Fibroblast of pulmonary artery (primary cell): Measurements from ENCODE around the gene MAS1L.

Experiments used
- DNase-seq: peaks from one replicate; pipeline ENCODE4 v3.0.0-alpha.2; 2010; ENCODE audit warnings: low read depth
- H3K4me3 ChIP-seq: replicated peaks from 2 replicates; pipeline ENCODE4 v1.5.1; 2011; ENCODE audit warnings: low read depth, mild to moderate bottlenecking, control low read depth, low read length, moderate library complexity
- CTCF ChIP-seq: IDR thresholded peaks from 2 replicates; pipeline ENCODE4 v1.5.1; 2011; ENCODE audit warnings: mild to moderate bottlenecking, control low read depth, low read length, inconsistent platforms; ENCODE audit errors: missing control alignments

MAS1L gene

GRCh38 chr6:29505808-29506207 is 18.1 kb upstream of the MAS1L start:
- no peak overlapping the region for H3K4me3 ChIP-seq
- DNase-seq, result no peak
- TF ChIP-seq CTCF, result no peak

DNA sequence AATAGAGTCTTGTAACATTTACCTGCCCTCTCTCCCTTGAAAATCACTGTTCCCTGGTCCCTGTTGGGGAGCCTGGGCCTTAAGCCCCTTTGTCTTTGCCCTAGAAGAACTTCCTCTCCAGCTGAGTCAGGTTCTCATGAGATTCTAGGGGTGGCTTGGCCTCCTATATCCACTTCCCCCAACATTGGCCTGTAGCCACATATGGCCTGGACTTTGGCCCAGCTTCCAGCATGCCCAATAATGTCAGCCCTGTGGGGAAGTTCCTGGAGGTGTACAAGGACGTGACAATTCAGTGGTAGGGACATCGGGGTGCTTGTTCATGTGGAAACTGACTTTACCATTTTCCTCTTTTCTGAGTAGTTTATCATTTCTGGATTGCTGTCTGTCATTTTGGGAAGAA is 17.2 kb upstream of the MAS1L start:
- TF ChIP-seq CTCF, result no peak
- H3K4me3 ChIP-seq, result no peak overlapping the region
- no peak for DNase-seq

- peak; percentile 2 for DNase-seq
- no peak overlapping the region for H3K4me3 ChIP-seq
- no peak for TF ChIP-seq CTCF
These were observed 14.8 kb upstream of the MAS1L start for GRCh38 chr6:29502597-29502996.

- no peak for DNase-seq
- TF ChIP-seq CTCF, result no peak
- no peak overlapping the region for H3K4me3 ChIP-seq
These were observed 14.4 kb upstream of the MAS1L start for GRCh38 chr6:29502181-29502580.

DNA sequence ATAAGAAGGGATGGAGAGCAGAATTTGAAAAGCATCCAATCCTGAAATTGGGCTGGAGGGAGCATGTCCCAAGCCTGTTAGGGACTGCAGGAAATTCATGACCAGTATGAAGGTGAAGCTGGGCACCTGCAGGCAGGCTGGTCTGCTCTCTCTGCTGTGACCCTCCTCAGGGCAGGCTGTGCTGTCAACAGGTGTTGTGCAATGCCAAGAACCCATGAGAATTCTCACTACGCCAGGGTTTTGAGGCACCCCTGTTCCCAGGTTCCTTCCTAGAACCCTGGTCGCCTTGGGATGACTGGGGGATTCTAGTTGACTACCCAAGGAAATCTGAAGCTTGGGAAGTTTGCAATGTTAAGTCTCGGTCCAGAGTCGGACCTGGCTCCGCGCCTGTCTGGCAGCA is 13.3 kb upstream of the MAS1L start:
- TF ChIP-seq CTCF, result no peak
- no peak overlapping the region for H3K4me3 ChIP-seq
- no peak for DNase-seq

DNA sequence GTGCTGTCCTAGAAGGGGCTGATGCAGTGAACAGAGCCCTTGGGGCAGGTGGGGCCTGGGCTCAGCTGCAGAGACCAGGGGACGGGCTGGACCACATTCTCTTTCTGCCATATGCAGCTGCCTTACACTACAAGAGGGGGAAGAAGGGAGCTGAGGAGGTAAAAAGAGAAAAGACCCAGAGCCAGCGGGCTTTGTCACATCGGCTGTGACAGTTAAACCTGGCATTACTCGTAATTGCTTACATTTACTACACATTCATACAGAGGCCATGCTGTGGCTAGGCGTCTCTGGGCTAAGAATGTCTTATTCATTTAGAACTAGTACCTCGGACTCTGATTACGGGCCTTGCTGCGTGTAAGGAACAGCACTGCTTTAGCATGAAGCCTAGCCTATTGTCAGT is 12.8 kb upstream of the MAS1L start:
- no peak for DNase-seq
- no peak overlapping the region for H3K4me3 ChIP-seq
- TF ChIP-seq CTCF, result no peak

- no peak overlapping the region for H3K4me3 ChIP-seq
- no peak for TF ChIP-seq CTCF
- DNase-seq, result no peak
These were observed 11.9 kb upstream of the MAS1L start for GRCh38 chr6:29499704-29500103.
